Measurements from ENCODE around the gene PTPN22. TPM values are rescaled to one million over a fixed set of nuclear protein-coding genes. Genes with fewer than 3 reads are reported as not detected.

PTPN22 gene
- total RNA-seq, 1 donor from 2014 or later, result not detected

GRCh38 chr1:113779542-113779941 is 92.0 kb downstream of the PTPN22 start:
- Mint-ChIP-seq H3K9me3 (ENCODE audit: low read depth) (peaks cover 4% of the 10 kb centered on the region), H3K36me3 (ENCODE audit: insufficient read depth) (peaks cover 12% of the 10 kb centered on the region), H3K27ac (no peak overlapping the region), H3K4me1 (ENCODE audit: low read depth) (no peaks in the 10 kb centered on the region), H3K4me3 (ENCODE audit: low read depth) (no peak overlapping the region), H3K27me3 (no peaks in the 10 kb centered on the region)
- no peak for TF ChIP-seq CTCF (IDR thresholded peaks at IDR 0.05; ENCODE audit: unreplicated experiment)
- DNase-seq (ENCODE audit: low spot score, unreplicated experiment), result no peak

GRCh38 chr1:113777561-113777960 is 94.0 kb downstream of the PTPN22 start:
- H3K4me3 Mint-ChIP-seq (ENCODE audit: low read depth), result no peak overlapping the region
- H3K4me1 Mint-ChIP-seq (ENCODE audit: low read depth), result no peaks in the 10 kb centered on the region
- peaks cover 4% of the 10 kb centered on the region for H3K9me3 Mint-ChIP-seq (ENCODE audit: low read depth)
- no peaks in the 10 kb centered on the region for H3K27me3 Mint-ChIP-seq
- no peak overlapping the region for H3K27ac Mint-ChIP-seq
- peaks cover 14% of the 10 kb centered on the region for H3K36me3 Mint-ChIP-seq (ENCODE audit: insufficient read depth)
- DNase-seq (ENCODE audit: low spot score, unreplicated experiment), result no peak
- no peak for TF ChIP-seq CTCF (IDR thresholded peaks at IDR 0.05; ENCODE audit: unreplicated experiment)

- peaks cover 3% of the 10 kb centered on the region for H3K36me3 Mint-ChIP-seq (ENCODE audit: insufficient read depth)
- no peak overlapping the region for H3K27ac Mint-ChIP-seq
- H3K4me3 Mint-ChIP-seq (ENCODE audit: low read depth), result no peak overlapping the region
- no peaks in the 10 kb centered on the region for H3K4me1 Mint-ChIP-seq (ENCODE audit: low read depth)
- H3K27me3 Mint-ChIP-seq, result no peaks in the 10 kb centered on the region
- no peaks in the 10 kb centered on the region for H3K9me3 Mint-ChIP-seq (ENCODE audit: low read depth)
- no peak for DNase-seq (ENCODE audit: low spot score, unreplicated experiment)
- no peak for TF ChIP-seq CTCF (IDR thresholded peaks at IDR 0.05; ENCODE audit: unreplicated experiment)
Observed at GRCh38 chr1:113770031-113770430, 101.5 kb downstream of the PTPN22 start.

- H3K9me3 Mint-ChIP-seq (ENCODE audit: low read depth), result no peaks in the 10 kb centered on the region
- H3K27ac Mint-ChIP-seq, result no peak overlapping the region
- no peaks in the 10 kb centered on the region for H3K4me1 Mint-ChIP-seq (ENCODE audit: low read depth)
- no peak for DNase-seq (ENCODE audit: low spot score, unreplicated experiment)
- H3K27me3 Mint-ChIP-seq, result no peaks in the 10 kb centered on the region
- no peak overlapping the region for H3K4me3 Mint-ChIP-seq (ENCODE audit: low read depth)
- TF ChIP-seq CTCF (IDR thresholded peaks at IDR 0.05; ENCODE audit: unreplicated experiment), result no peak
- peaks cover 3% of the 10 kb centered on the region for H3K36me3 Mint-ChIP-seq (ENCODE audit: insufficient read depth)
Observed at GRCh38 chr1:113769601-113769970, 101.9 kb downstream of the PTPN22 start.

GRCh38 chr1:113768916-113769600 is 102.5 kb downstream of the PTPN22 start:
- TF ChIP-seq CTCF (IDR thresholded peaks at IDR 0.05; ENCODE audit: unreplicated experiment), result no peak
- Mint-ChIP-seq H3K4me3 (ENCODE audit: low read depth) (no peak overlapping the region), H3K9me3 (ENCODE audit: low read depth) (no peaks in the 10 kb centered on the region), H3K36me3 (ENCODE audit: insufficient read depth) (peaks cover 4% of the 10 kb centered on the region), H3K4me1 (ENCODE audit: low read depth) (no peaks in the 10 kb centered on the region), H3K27me3 (no peaks in the 10 kb centered on the region), H3K27ac (no peak overlapping the region)
- DNase-seq (ENCODE audit: low spot score, unreplicated experiment), result no peak
